Measurements from ENCODE around the gene CDC25C. TPM values are rescaled to one million over a fixed set of nuclear protein-coding genes. Genes with fewer than 3 reads are reported as not detected.

Gene CDC25C
- total RNA-seq, 1 experiment from 2014 or later: 19.3 TPM

DNA sequence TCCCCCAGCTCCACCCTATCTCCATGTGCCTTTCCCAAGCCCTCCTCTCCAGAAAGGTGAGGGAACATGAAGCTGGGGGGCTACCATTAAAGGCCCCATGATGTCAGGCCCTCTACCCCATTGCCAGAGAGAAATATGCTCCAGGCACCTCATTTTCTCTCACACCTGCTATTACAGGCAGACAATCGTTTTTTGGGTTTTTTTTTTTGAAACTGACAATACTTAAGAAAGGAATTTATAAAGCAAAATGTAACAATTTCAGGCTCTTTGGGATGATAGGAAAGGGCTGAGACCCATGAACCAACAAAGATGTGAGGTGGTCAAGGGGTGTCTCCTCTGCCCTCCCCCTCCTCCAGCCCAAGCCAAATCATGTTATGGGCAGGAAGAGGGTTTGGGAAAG lies 55.7 kb downstream of the CDC25C start:
- Histone ChIP-seq H3K27ac (ENCODE audit: low read depth, low read length) (no peak overlapping the region), H3K79me2 (ENCODE audit: insufficient read depth, low read length) (no peaks in the 10 kb centered on the region), H3K36me3 (ENCODE audit: control insufficient read depth in 1 of 2, insufficient read depth in 2 of 2, low read length in 2 of 2) (no peaks in the 10 kb centered on the region), H2AFZ (ENCODE audit: low read depth, low read length, poor library complexity, severe bottlenecking) (no peak overlapping the region), H3K4me3 (replicated peaks in 1 of 2; ENCODE audit: low read depth in 1 of 2, low read length in 2 of 2) (no peak overlapping the region), H3K4me1 (ENCODE audit: control insufficient read depth in 1 of 2, insufficient read depth in 2 of 2, low read length in 2 of 2) (no peaks in the 10 kb centered on the region), H3K4me2 (ENCODE audit: low read length) (no peak overlapping the region), H3K27me3 (ENCODE audit: insufficient read depth, low read length) (no peaks in the 10 kb centered on the region), H3K9me3 (ENCODE audit: control insufficient read depth in 1 of 2, insufficient read depth in 1 of 2, low read depth in 1 of 2, low read length in 2 of 2) (no peaks in the 10 kb centered on the region), H3K9me2 (ENCODE audit: insufficient read depth) (no peaks in the 10 kb centered on the region), H4K20me1 (ENCODE audit: insufficient read depth) (no peaks in the 10 kb centered on the region), H3K9ac (ENCODE audit: low read length) (no peak overlapping the region)
- DNase-seq (ENCODE audit: low read depth, low spot score) (no peak), ATAC-seq (no peak)
- TF ChIP-seq YY1 (IDR thresholded peaks at IDR 0.05; ENCODE audit: extremely low read depth, insufficient replicate concordance, low read depth, low read length) (no peak), EGR1 (IDR thresholded peaks at IDR 0.05; ENCODE audit: low read depth) (no peak), ELF1 (IDR thresholded peaks at IDR 0.05; ENCODE audit: borderline replicate concordance, low read depth) (no peak), FOSL1 (IDR thresholded peaks at IDR 0.05; ENCODE audit: low read depth) (no peak), SP1 (IDR thresholded peaks at IDR 0.05; ENCODE audit: low read depth) (no peak), POLR2AphosphoS5 (IDR thresholded peaks at IDR 0.05; ENCODE audit: low read depth, low read length) (no peak), JUND (IDR thresholded peaks at IDR 0.05) (no peak), TCF7L2 (IDR thresholded peaks at IDR 0.05; ENCODE audit: borderline replicate concordance, extremely low read depth, insufficient read depth, insufficient read length) (no peak), ZNF274 (IDR thresholded peaks at IDR 0.05; ENCODE audit: low read depth, low read length) (no peak), SIN3A (IDR thresholded peaks at IDR 0.05; ENCODE audit: low read depth) (no peak), ZFX (IDR thresholded peaks at IDR 0.05) (no peak), POLR2A (IDR thresholded peaks at IDR 0.05; ENCODE audit: borderline replicate concordance, extremely low read depth, insufficient read depth, insufficient read length) (no peak), EZH2phosphoT487 (IDR thresholded peaks at IDR 0.05; ENCODE audit: borderline replicate concordance) (no peak), RAD21 (IDR thresholded peaks at IDR 0.05; ENCODE audit: low read depth) (no peak), CEBPB (IDR thresholded peaks at IDR 0.05; ENCODE audit: low read depth) (no peak)
- TF ChIP-seq, protein P1, sequence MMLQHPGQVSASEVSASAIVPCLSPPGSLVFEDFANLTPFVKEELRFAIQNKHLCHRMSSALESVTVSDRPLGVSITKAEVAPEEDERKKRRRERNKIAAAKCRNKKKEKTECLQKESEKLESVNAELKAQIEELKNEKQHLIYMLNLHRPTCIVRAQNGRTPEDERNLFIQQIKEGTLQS (IDR thresholded peaks at IDR 0.05): no peak
- TF ChIP-seq, protein P2, sequence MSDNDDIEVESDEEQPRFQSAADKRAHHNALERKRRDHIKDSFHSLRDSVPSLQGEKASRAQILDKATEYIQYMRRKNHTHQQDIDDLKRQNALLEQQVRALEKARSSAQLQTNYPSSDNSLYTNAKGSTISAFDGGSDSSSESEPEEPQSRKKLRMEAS (IDR thresholded peaks at IDR 0.05): no peak
- TF ChIP-seq, protein P3, sequence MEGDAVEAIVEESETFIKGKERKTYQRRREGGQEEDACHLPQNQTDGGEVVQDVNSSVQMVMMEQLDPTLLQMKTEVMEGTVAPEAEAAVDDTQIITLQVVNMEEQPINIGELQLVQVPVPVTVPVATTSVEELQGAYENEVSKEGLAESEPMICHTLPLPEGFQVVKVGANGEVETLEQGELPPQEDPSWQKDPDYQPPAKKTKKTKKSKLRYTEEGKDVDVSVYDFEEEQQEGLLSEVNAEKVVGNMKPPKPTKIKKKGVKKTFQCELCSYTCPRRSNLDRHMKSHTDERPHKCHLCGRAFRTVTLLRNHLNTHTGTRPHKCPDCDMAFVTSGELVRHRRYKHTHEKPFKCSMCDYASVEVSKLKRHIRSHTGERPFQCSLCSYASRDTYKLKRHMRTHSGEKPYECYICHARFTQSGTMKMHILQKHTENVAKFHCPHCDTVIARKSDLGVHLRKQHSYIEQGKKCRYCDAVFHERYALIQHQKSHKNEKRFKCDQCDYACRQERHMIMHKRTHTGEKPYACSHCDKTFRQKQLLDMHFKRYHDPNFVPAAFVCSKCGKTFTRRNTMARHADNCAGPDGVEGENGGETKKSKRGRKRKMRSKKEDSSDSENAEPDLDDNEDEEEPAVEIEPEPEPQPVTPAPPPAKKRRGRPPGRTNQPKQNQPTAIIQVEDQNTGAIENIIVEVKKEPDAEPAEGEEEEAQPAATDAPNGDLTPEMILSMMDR (IDR thresholded peaks at IDR 0.05 in 2 of 3, conservative IDR thresholded peaks at IDR 0.05 in 1 of 3; ENCODE audit: borderline replicate concordance in 1 of 3, insufficient read depth in 1 of 3, low read depth in 2 of 3, low read length in 2 of 3): no peak
- TF ChIP-seq, protein P4, sequence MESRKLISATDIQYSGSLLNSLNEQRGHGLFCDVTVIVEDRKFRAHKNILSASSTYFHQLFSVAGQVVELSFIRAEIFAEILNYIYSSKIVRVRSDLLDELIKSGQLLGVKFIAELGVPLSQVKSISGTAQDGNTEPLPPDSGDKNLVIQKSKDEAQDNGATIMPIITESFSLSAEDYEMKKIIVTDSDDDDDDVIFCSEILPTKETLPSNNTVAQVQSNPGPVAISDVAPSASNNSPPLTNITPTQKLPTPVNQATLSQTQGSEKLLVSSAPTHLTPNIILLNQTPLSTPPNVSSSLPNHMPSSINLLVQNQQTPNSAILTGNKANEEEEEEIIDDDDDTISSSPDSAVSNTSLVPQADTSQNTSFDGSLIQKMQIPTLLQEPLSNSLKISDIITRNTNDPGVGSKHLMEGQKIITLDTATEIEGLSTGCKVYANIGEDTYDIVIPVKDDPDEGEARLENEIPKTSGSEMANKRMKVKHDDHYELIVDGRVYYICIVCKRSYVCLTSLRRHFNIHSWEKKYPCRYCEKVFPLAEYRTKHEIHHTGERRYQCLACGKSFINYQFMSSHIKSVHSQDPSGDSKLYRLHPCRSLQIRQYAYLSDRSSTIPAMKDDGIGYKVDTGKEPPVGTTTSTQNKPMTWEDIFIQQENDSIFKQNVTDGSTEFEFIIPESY (IDR thresholded peaks at IDR 0.05; ENCODE audit: extremely low read depth, insufficient replicate concordance, low read length): no peak
- ChIA-PET CTCF (no interaction called here), POLR2A (interaction anchor here (0.5 kb wide), 1 partner anchor 1076 kb away, joined by 4 read pairs; no protein-coding TSS in a partner anchor), RAD21 (ENCODE audit: low non-redundant PET in 1 of 2, low total read pairs in 2 of 2, uncharacterized antibody in 2 of 2, unreplicated experiment in 2 of 2) (no interaction called here)
- intact Hi-C loops (cut with micrococcal nuclease): no loop called here
- no TSS peak for BruUV-seq (replicated peaks)
